Eye (tissue), 1 donor: ENCODE measurements around the gene ZNRF3.
"Not testable (repeated sequence)": the region's sequence is repeated elsewhere in the genome, so short reads cannot be mapped to it uniquely, and the experiment has no call there.

Experiments
- DNase-seq: peaks from one replicate; pipeline ENCODE4 v3.0.0-alpha.2; 2015

ZNRF3 gene

DNA sequence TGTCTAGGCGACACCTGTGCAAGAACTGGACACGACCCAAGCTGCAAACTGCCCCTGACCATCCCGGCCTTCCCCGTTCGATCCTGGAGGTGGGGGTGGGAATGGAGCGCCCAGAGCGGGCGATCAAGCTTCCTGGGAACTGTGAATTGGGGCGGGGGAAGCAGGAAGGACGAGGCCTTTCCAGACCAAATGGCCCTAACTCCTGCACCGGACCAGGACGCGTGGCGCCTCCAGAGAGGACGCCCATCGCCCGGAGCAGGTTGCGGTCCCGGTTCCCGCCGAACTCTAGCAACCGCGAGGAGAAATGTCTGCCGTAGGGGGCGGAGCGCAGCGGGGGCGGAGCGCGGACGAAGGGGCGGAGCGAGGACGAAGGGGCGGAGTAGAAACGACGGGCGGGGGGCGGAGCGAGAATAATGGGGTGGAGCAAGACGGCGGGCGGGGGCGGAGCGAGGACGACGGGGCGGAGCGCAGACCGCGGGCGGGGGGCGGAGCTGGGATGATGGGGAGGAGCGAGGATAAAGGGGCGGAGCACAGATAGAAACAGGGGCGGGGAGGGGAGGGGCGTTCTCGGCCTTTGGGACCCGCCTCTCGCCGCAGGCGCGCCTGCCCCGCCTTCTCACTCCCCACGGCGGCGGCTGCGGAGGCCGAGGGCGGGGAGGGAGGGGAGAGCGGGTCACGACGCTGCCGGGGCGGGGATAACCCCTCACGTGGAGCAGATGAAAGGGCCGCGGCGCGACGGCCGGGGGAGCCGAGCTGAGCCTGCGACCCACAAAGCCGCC is at the start of gene ZNRF3:
ZNRF3 (plus strand) TSS at position 695 of the 779 bp plus-strand sequence. CDS start 195 bp downstream, outside the sequence.
- peak; percentile 96 for DNase-seq

- DNase-seq: no peak
Measured at GRCh38 chr22:28835630-28836189, 47.7 kb upstream of the ZNRF3 start.

- DNase-seq: no peak
Measured at GRCh38 chr22:28837640-28838039, 45.7 kb upstream of the ZNRF3 start.

DNA sequence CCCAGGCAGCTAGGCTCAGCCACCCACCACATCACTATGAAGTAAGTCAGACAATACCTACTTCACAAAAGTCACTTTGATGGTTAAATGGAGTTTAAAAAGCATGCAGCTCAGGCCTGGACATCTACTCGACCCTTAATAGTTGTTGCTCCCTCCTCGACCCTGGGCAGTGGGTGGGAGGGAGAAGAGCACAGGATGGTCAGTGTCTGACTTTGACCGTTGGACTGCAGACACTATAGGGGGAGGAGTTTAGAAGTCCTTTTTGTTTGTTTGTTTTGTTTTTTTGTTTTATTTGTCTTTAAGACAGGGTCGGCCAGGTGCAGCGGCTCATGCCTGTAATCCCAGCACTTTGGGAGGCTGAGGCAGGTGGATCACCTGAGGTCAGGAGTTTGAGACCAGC is 44.4 kb upstream of the ZNRF3 start:
- no peak for DNase-seq

- DNase-seq: no peak
Measured at GRCh38 chr22:28841111-28841510, 42.3 kb upstream of the ZNRF3 start.

DNA sequence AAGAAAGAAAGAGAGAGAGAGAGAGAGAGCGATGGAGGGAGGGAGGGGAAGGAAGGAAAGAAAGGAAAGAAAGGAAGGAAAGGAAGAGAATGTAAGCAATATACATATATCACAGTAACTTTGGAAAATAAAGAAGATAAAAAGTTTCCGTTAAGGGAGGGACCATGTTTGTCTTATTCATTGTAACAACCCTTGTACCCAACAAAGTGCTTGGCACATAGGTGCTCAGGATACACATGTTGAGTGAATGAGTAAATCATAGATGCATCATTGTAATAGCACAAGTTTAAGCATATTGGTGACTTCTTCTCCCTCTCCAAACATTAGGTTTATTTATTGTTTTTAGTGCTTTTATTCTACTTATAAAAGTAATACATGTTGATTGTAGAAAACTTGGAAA is 39.7 kb upstream of the ZNRF3 start:
- no peak for DNase-seq

GRCh38 chr22:28844277-28844676 is 39.1 kb upstream of the ZNRF3 start:
- not testable (repeated sequence) for DNase-seq

GRCh38 chr22:28846994-28847393 is 36.4 kb upstream of the ZNRF3 start:
- no peak for DNase-seq

DNA sequence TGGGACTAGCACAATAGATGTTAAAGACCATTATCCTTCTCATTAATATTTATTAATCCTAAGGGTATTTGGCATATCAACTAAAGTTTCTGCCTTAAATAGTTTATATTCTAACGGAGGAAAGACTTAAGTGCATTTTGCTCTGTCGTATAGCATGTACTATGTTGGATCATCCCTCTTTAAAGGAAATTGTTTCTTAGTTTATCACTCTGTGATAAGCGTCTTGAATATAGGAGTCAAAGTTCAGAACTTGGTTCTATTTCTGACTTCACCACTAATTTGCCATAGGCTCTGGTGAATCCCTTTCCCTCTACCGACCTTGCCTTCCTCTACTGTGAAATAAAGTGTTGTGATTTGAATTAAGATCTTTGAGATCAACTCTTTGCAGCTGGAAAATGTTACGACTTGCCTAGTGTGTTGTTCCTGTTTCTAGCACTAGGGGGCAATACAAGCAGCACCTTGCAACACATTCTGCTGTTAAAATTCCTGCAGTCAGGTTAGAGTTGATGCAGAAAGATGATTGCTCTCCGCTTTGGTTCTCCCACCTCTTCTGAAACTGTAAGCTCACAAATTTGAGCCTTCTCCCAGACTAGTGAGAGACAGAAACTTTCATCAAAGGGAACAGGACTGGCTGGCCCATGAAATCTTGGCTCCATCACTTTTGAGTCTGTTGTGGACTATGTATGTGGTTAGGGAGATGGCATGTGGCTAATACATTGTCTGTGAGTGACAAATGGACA is 27.8 kb upstream of the ZNRF3 start:
- DNase-seq: peak; percentile 92

DNA sequence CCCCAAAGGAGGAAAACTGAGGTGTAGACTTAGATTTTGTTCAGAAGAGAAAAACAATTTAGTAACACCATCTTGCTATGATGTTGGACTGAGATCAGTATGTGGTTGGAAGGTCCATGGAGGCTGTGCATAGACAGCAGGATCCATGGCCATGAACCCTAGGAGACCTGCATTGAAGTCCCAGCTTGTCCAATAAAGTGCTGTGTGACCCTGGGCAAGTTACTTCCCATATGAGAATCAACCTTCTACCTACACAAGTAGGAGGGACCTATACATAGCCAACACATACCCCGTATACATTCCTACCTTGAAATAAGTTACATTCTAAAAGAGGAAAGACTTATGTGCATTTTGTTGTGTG is 27.3 kb upstream of the ZNRF3 start:
- no peak for DNase-seq

GRCh38 chr22:28857288-28857687 is 26.1 kb upstream of the ZNRF3 start:
- DNase-seq: no peak

DNA sequence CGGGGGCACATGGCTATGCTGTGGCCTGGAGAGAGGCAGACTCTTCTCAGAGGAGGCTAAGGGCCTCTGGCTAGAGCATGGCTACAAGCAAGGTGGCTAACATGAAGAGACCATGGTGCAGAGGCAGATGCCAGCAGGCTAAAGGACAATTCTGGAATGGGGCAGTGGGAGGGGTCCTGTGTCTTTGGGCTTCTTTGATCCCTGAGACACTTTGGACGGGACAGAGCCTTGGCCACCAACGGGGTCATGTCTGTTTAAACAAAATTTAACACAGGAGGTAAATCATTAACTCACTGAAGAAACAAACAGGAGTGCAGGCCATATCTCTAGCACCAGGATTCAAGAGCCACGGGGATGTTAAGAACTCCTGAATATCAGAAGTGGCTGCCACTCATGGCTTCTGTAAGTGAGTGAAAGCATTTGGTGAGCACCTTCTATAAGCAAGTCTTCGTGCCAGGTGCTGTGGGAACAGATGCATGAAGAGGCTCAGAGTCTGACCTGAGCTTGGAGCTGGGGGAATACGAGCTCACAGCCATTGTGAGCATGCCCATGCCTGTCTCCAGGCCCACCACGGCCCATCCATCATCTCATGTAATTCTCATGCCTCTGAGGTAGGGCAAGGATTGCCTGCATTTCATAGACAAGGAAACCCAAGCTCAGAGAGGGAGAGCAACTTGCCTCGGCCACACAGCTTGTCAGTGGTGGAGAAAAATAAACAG is 18.3 kb upstream of the ZNRF3 start:
- DNase-seq: no peak

- DNase-seq: no peak
Measured at GRCh38 chr22:28867191-28867590, 16.2 kb upstream of the ZNRF3 start.

GRCh38 chr22:28868389-28868788 is 15.0 kb upstream of the ZNRF3 start:
- DNase-seq: not testable (repeated sequence)

- no peak for DNase-seq
Measured at GRCh38 chr22:28869736-28870135, 13.6 kb upstream of the ZNRF3 start.

GRCh38 chr22:28873183-28873963 is 10.0 kb upstream of the ZNRF3 start:
- DNase-seq: no peak

DNA sequence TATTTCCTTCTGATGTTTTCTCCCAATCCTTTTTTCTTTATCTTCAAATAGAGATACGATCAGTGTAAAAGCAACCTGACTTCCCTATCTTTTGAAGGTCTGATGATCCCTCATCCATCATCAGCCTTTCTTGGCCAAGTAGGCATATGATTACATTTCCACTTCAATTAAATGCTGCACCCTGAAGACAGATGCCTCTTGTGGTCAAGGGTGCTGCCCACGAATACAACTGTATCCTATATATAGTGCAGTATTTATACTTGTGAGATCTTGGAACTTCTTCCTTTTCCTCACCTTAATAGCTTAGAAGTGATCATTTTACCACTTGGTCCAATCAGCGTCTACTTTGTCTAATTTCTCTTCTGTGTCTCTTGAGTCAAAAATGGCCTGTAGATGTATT is 9.3 kb upstream of the ZNRF3 start:
- no peak for DNase-seq

DNA sequence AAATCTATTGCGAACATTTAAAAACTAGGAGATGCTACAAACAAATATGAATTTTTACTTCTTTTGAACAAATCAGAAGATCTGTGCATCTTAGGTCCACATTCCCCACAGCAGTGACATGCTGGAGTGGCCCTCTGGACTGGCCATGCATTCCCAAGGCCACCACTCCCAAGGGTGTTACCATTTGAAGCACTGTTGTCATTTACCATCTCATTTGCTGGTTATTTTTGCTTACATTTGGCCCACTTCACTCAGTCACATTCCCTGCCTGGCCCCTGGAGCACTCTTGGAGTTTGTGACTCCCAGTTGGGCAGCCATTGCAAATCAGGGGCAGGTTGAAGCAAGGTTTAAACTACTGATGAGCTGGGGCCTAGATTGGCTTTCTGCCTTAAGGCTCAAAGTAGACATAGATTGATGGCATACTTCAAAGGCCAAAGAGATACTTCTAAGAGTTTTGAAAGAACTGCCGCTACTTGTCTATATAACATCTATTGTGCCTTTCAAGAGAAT is 8.5 kb upstream of the ZNRF3 start:
- DNase-seq: no peak

GRCh38 chr22:28882545-28882877 is 861 bp upstream of the ZNRF3 start:
- no peak for DNase-seq

GRCh38 chr22:28883657-28883916 is 215 bp downstream of the ZNRF3 start:
- DNase-seq: no peak

DNA sequence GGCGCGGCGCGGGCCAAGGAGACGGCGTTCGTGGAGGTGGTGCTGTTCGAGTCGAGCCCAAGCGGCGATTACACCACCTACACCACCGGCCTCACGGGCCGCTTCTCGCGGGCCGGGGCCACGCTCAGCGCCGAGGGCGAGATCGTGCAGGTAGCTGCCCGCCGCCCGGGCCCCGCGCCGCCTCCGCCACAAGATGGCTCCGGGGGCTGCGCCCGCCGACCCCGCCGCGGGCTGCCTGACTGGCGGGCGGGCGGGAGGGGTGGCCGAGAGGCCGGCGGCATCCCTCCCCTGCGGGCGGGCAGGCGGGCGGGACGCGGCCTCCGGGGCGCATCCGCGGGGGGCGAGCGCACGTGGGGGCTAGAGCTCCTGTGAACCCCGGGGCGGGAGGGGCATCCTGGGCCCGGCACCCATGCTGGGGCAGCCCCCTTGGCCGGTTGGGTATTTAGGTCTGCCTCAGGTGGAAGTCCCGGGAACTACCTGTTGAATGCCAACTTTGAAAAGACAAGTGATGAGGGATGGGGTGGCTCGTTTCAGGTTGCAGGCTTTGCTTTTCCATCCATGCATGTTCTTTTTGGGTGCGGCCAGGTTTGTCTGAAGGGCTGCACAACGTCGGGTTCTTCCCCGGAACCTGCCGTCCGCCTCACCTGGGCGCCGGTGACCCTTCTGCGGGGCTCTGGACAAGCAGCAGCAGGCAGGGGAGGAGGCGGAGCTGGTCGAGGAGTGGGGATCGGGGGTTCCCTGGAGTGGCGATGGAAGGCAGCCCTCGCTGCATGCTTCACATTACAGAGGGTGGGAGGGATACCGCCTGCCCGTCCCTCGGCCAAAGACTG is 760 bp downstream of the ZNRF3 start:
- DNase-seq: peak; percentile 65
